Activated naive CD8-positive, alpha-beta T cell treated with anti-CD3 and anti-CD28 coated beads, Interleukin-2, amount 50 U/mL, for 16 hours (primary cell): ENCODE results near the gene OSTM1.
"Not testable (repeated sequence)": the region's sequence is repeated elsewhere in the genome, so short reads cannot be mapped to it uniquely, and the experiment has no call there.

Experiments
- DNase-seq: peaks from one replicate; pipeline ENCODE4 v3.0.0-alpha.2; 2020; ENCODE audit warnings: low read depth, low spot score

The OSTM1 gene

GRCh38 chr6:108020472-108021116 lies 53.9 kb downstream of the OSTM1 start:
- no peak for DNase-seq

GRCh38 chr6:108016283-108016682 lies 58.3 kb downstream of the OSTM1 start:
- not testable (repeated sequence) for DNase-seq

GRCh38 chr6:108013787-108014439 lies 60.6 kb downstream of the OSTM1 start:
- DNase-seq, result no peak

GRCh38 chr6:108009894-108010293 lies 64.6 kb downstream of the OSTM1 start:
- no peak for DNase-seq

GRCh38 chr6:108009258-108009657 lies 65.3 kb downstream of the OSTM1 start:
- not testable (repeated sequence) for DNase-seq

- no peak for DNase-seq
Observed at GRCh38 chr6:108008363-108008762, 66.2 kb downstream of the OSTM1 start.

- DNase-seq, result no peak
Observed at GRCh38 chr6:108005961-108006360, 68.6 kb downstream of the OSTM1 start.

- no peak for DNase-seq
Observed at GRCh38 chr6:108004861-108005260, 69.7 kb downstream of the OSTM1 start.

GRCh38 chr6:108002365-108003221 lies 71.9 kb downstream of the OSTM1 start:
- DNase-seq, result no peak

- DNase-seq, result no peak
Observed at GRCh38 chr6:108001696-108002231, 72.8 kb downstream of the OSTM1 start.

- DNase-seq, result not testable (repeated sequence)
Observed at GRCh38 chr6:108000259-108000658, 74.3 kb downstream of the OSTM1 start.

GRCh38 chr6:107999341-107999740 lies 75.2 kb downstream of the OSTM1 start:
- no peak for DNase-seq

GRCh38 chr6:107991772-107992550 lies 82.6 kb downstream of the OSTM1 start:
- DNase-seq, result no peak
